GM19468 (cell line): Measurements from ENCODE around the gene TUBA1C.
"Not testable (repeated sequence)": the region's sequence is repeated elsewhere in the genome, so short reads cannot be mapped to it uniquely, and the experiment has no call there.

ENCODE experiments used
- ATAC-seq: cut with Tn5 transposase; IDR thresholded peaks from one replicate; pipeline ENCODE4 v1.9.1; 2021; ENCODE audit warnings: mild to moderate bottlenecking, moderate library complexity, moderate number of reproducible peaks; ENCODE audit not compliant: unreplicated experiment; ENCODE audit errors: extremely low read depth

The TUBA1C gene

DNA sequence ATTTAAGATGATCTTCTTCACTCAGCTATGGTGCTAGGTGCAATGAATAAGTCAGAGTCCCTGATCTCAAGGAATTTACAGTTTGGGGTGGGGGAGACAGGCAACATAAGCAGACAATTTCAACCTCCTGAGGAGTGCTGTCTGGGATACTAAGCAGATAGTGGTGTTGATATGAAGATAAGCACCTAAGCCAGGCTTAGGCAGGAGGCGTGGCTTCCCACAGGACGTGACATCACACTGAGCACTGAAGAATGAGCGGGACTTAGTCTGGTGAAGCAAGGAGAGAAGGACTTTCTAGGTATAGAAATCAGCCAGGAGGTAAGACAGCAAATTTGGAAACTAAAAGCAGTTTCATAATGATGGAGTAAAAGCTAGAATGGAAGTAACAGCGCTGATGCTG, 36.9 kb downstream of the TUBA1C start:
- ATAC-seq, result no peak

- ATAC-seq, result no peak
Measured at GRCh38 chr12:49304161-49304560, 39.3 kb downstream of the TUBA1C start.

- no peak for ATAC-seq
Measured at GRCh38 chr12:49305762-49306510, 41.1 kb downstream of the TUBA1C start.

DNA sequence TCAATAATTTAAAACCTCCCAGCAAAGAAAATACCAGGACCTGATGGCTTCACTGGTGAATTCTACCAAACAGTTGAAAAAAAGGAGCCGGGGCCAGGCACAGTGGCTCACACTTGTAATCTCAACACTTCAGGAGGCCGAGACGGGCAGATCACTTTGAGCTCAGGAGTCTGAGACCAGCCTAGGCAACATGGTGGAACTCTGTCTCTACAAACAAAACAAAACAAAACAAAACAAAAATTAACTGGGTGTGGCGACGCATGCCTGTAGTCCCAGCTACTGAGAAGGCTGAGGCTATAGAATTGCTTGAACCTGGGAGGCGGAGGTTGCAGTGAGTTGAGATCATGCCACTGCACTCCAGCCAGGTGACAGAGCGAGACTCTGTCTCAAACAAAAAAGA, 44.5 kb downstream of the TUBA1C start:
- ATAC-seq, result no peak

- not testable (repeated sequence) for ATAC-seq
Measured at GRCh38 chr12:49310451-49311000, 45.6 kb downstream of the TUBA1C start.

DNA sequence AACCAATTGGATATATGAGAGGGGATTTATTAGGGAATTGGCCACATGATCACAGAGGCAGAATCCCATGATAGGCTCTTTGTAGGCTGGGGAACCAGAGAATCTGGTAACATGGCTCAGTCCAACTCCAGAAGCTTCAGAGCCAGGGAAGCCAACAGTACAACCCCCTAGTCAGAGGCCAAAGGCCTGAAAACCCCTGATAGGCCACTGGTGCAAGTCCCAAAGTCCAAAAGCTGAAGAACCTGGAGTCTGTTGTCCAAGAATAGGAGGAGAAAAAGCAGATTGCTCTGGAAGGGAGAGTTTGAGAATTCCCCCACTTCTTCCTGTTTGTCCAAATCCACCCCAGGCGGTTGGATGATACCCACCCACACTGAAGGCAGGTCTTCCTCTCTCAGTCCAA, 49.9 kb downstream of the TUBA1C start:
- no peak for ATAC-seq

DNA sequence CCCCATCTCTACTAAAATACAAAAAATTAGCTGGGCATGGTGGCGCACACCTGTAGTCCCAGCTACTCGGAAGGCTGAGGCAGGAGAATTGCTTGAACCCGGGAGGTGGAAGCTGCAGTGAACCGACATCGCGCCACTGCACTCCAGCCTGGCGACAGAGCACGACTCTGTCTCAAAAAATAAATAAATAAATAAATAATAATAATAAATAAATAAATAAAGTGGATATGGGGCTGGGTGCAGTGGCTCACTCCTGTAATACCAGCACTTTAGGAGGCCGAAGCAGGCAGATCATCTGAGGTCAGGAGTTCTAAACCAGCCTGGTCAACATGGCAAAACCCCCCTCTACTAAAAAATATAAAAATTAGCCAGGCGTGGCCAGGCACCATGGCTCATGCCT, 52.2 kb downstream of the TUBA1C start:
- ATAC-seq, result not testable (repeated sequence)

DNA sequence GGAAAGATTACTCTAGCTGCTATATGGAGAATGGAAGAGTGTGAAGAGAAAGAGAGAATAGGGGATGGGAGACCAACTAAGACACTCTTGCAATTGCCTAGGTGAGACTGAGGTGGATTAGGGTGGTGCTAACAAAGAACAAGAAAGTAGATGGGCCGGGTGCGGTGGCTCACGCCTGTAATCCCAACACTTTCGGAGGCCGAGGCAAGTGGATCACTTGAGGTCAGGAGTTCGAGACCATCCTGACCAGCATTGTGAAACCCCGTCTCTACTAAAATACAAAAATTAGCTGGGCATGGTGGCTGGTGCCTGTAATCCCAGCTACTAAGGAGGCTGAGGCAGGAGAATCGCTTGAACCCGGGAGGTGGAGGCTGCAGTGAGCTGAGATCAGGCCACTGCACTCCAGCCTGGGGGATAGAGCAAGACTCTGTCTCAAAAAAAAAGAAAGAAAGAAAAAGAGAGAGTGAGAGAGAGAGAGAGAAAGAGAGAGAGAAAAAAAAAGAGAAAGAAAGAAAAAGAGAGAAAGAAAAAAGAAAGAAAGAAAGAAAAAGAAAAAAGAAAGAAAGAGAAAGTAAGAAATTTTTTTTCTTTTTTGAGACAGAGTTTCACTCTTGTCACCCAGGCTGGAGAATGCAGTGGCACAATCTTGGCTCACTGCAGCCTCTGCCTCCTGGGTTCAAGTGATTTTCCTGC, 55.7 kb downstream of the TUBA1C start:
- not testable (repeated sequence) for ATAC-seq

GRCh38 chr12:49322367-49322707, 57.5 kb downstream of the TUBA1C start:
- no peak for ATAC-seq

GRCh38 chr12:49322708-49323523, 58.0 kb downstream of the TUBA1C start, which contains the start of gene TROAP:
TROAP (plus strand) TSS chr12:49323255; CDS start chr12:49323609, 354 bp downstream.
- ATAC-seq, result peak; percentile 97

GRCh38 chr12:49323524-49324097, 58.7 kb downstream of the TUBA1C start:
- ATAC-seq, result no peak
